SIG-M5 treated with dmso at 0.1 percent for 504 hours (cell line): ENCODE results near the gene DENND2C.

Source experiments
- DNase-seq: peaks from one replicate; lab custom pipeline; 2025; ENCODE audit not compliant: unreplicated experiment; lab: John Stamatoyannopoulos, UW

The DENND2C gene

GRCh38 chr1:114547076-114547475 is 122.8 kb downstream of the DENND2C start:
- DNase-seq: no peak

- DNase-seq: no peak
Observed at GRCh38 chr1:114545796-114546195, 124.1 kb downstream of the DENND2C start.

- DNase-seq: no peak
Observed at GRCh38 chr1:114545315-114545714, 124.5 kb downstream of the DENND2C start.

- no peak for DNase-seq
Observed at GRCh38 chr1:114540821-114541220, 129.0 kb downstream of the DENND2C start.

- DNase-seq: peak; percentile 41
Observed at GRCh38 chr1:114540272-114540671, 129.6 kb downstream of the DENND2C start.

- no peak for DNase-seq
Observed at GRCh38 chr1:114536043-114536442, 133.8 kb downstream of the DENND2C start.

- DNase-seq: no peak
Observed at GRCh38 chr1:114535401-114535800, 134.4 kb downstream of the DENND2C start.
